OCI-LY1 (cell line): ENCODE data around the gene DDHD1.

ENCODE experiments used
- CTCF ChIP-seq: fragments of 200-600 bp; sonication (generic), shearing (Covaris generic); IDR thresholded peaks from 2 replicates; pipeline ENCODE4 v1.5.1; 2017; ENCODE audit warnings: mild to moderate bottlenecking, antibody characterized with exemption, low read length, moderate library complexity, mixed read lengths
- EZH2 ChIP-seq: fragments of 200-600 bp; sonication (generic), shearing (Covaris generic); IDR thresholded peaks from 2 replicates; pipeline ENCODE4 v1.8.0; 2017; ENCODE audit warnings: borderline replicate concordance, mixed run types, mild to moderate bottlenecking, antibody characterized with exemption, low read length, moderate library complexity, mixed read lengths

- TF ChIP-seq CTCF: no peak
- no peak for TF ChIP-seq EZH2
Measured at GRCh38 chr14:52998376-52999015, 154.6 kb downstream of the DDHD1 start.
